Peyer's patch (tissue), 4 donors: ENCODE measurements around the gene TTI1.

ENCODE experiments used
- CTCF ChIP-seq, 6 experiments: fragments of 450-650 bp in 4 of 6; fragments of 200-600 bp in 2 of 6; sonication (generic) in 1 of 6; IDR thresholded peaks; one replicate each; pipeline ENCODE4 v1.5.1; 2017 to 2019; ENCODE audit warnings: antibody characterized with exemption in 6 of 6, mild to moderate bottlenecking in 3 of 6, moderate library complexity in 1 of 6
- POLR2A ChIP-seq, 2 donors: fragments of 450-650 bp; IDR thresholded peaks; one replicate each; pipeline ENCODE4 v1.5.1; 2017; ENCODE audit warnings: antibody characterized with exemption in 2 of 2, mild to moderate bottlenecking in 2 of 2, moderate library complexity in 2 of 2

GRCh38 chr20:37977338-37977737, 55.9 kb downstream of the TTI1 start:
- TF ChIP-seq CTCF (IDR thresholded peaks at IDR 0.05) (no peak), POLR2A (IDR thresholded peaks at IDR 0.05) (no peak)
